Loucy (cell line): ENCODE measurements around the gene TTC7B.

Experiments used
- H2AFZ ChIP-seq: fragments of 200-600 bp; sonication (generic); 2 replicates; pipeline ENCODE4 v1.6.0; 2016; ENCODE audit warnings: antibody characterized with exemption, mild to moderate bottlenecking, low read length, moderate library complexity
- H3F3A ChIP-seq: fragments of 200-600 bp; 2 replicates; pipeline ENCODE4 v1.6.0; 2016; ENCODE audit warnings: antibody characterized with exemption, low read depth, mild to moderate bottlenecking
- H3K27me3 ChIP-seq: fragments of 200-600 bp; sonication (generic); 2 replicates; pipeline ENCODE4 v1.6.1; 2014; ENCODE audit warnings: low read length, mild to moderate bottlenecking; ENCODE audit not compliant: insufficient read depth, poor library complexity, severe bottlenecking
- H3K36me3 ChIP-seq: fragments of 200-600 bp; sonication (generic); 2 replicates; pipeline ENCODE4 v1.6.1; 2016; ENCODE audit warnings: low read length; ENCODE audit not compliant: insufficient read depth
- H3K4me1 ChIP-seq: fragments of 200-600 bp; sonication (generic); 2 replicates; pipeline ENCODE4 v1.5.1; 2014; ENCODE audit warnings: low read length, mild to moderate bottlenecking; ENCODE audit not compliant: insufficient read depth, poor library complexity, severe bottlenecking
- H3K4me2 ChIP-seq: fragments of 200-600 bp; sonication (generic); 2 replicates; pipeline ENCODE4 v1.6.0; 2014; ENCODE audit warnings: antibody characterized with exemption, low read length, low read depth, mild to moderate bottlenecking; ENCODE audit not compliant: poor library complexity, severe bottlenecking
- H3K4me3 ChIP-seq: fragments of 200-600 bp; sonication (generic); 2 replicates; pipeline ENCODE4 v1.5.1; 2014; ENCODE audit warnings: low read length, mild to moderate bottlenecking, mixed read lengths; ENCODE audit not compliant: poor library complexity, severe bottlenecking
- H3K79me2 ChIP-seq: fragments of 200-600 bp; sonication (generic); 2 replicates; pipeline ENCODE4 v1.6.1; 2014; ENCODE audit warnings: low read length; ENCODE audit not compliant: insufficient read depth
- H3K9ac ChIP-seq: fragments of 200-600 bp; sonication (generic); 2 replicates; pipeline ENCODE4 v1.6.0; 2014; ENCODE audit warnings: mild to moderate bottlenecking, low read depth, low read length, moderate library complexity; ENCODE audit not compliant: poor library complexity, severe bottlenecking
- H3K9me2 ChIP-seq: fragments of 200-600 bp; sonication (generic); replicated peaks from 2 replicates; pipeline ENCODE4 v1.6.1; 2016; ENCODE audit warnings: low read depth, low read length, mixed read lengths
- H3K9me3 ChIP-seq: fragments of 200-600 bp; sonication (generic); 2 replicates; pipeline ENCODE4 v1.6.1; 2014; ENCODE audit warnings: mild to moderate bottlenecking, antibody characterized with exemption, low read length, low read depth; ENCODE audit not compliant: insufficient read depth
- H4K20me1 ChIP-seq: fragments of 200-600 bp; sonication (generic); 2 replicates; pipeline ENCODE4 v1.6.0; 2014; ENCODE audit warnings: antibody characterized with exemption, low read length, mild to moderate bottlenecking; ENCODE audit not compliant: insufficient read depth, poor library complexity, severe bottlenecking
- EZH2phosphoT487 ChIP-seq: fragments of 200-600 bp; IDR thresholded peaks from 2 replicates; pipeline ENCODE4 v1.6.1; 2018; ENCODE audit warnings: antibody characterized with exemption, mild to moderate bottlenecking, moderate library complexity, borderline replicate concordance
- TF ChIP-seq, protein P1 (sequence below): fragments of 200-600 bp; sonication (generic); conservative IDR thresholded peaks from 2 replicates; pipeline ENCODE4 v1.5.1; 2014; ENCODE audit warnings: mild to moderate bottlenecking, antibody characterized with exemption, low read length

TTC7B gene

DNA sequence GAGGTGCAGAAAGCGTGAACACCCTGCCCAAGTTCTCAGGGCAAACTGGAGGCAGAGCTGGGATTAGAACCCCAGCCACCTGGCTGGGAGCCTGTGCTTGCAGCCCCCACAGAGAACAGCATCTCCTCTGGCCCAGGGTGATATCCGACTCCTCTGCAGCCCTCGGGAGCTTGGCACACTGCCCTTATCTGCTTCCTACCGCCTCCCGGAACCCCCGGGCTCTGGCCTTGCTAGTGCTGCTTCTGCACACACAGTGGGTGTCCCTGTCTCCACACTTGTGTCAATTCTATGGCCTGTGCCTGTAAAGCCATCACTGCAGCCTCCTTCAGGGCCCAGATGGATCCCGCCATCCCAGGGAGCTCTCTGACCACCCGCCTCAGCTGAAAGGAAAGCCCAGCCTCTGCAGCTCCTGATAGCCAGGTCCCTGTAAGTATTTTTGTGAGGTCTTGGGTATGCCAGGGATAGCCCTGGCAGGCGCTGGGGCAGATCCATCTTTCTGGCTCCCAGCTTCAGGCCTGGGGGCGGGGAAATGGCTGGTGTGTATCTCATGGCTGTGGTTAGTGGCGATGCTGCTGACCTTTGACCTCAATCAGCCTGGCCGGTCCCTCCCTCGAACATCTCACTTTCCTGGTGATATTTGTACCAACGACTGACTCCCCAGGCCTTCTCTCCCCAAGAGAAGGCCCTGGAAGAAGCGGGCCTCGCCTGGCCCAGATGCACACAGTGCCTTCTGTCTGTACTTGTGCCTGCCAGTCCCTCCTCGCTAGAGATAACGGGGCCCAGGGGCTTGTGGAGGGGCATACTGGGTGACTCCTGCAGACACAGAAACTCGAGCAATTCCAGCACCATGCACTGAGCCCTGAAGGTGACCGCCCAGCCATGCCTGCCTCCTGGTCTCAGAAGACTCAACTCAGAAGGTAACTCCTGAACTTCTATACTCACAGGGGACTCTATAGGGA is 235.6 kb downstream of the TTC7B start:
- TF ChIP-seq EZH2phosphoT487, result no peak
- TF ChIP-seq, protein P1, sequence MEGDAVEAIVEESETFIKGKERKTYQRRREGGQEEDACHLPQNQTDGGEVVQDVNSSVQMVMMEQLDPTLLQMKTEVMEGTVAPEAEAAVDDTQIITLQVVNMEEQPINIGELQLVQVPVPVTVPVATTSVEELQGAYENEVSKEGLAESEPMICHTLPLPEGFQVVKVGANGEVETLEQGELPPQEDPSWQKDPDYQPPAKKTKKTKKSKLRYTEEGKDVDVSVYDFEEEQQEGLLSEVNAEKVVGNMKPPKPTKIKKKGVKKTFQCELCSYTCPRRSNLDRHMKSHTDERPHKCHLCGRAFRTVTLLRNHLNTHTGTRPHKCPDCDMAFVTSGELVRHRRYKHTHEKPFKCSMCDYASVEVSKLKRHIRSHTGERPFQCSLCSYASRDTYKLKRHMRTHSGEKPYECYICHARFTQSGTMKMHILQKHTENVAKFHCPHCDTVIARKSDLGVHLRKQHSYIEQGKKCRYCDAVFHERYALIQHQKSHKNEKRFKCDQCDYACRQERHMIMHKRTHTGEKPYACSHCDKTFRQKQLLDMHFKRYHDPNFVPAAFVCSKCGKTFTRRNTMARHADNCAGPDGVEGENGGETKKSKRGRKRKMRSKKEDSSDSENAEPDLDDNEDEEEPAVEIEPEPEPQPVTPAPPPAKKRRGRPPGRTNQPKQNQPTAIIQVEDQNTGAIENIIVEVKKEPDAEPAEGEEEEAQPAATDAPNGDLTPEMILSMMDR, result no peak
- H3K79me2 ChIP-seq, result no peaks in the 10 kb centered on the region
- no peak overlapping the region for H2AFZ ChIP-seq
- H3K4me2 ChIP-seq, result no peak overlapping the region
- H3K9me3 ChIP-seq, result no peaks in the 10 kb centered on the region
- no peak overlapping the region for H3K9ac ChIP-seq
- H3K4me1 ChIP-seq, result no peaks in the 10 kb centered on the region
- peaks cover 3% of the 10 kb centered on the region; the same call in 1 of the 2 replicates for H3K36me3 ChIP-seq
- no peaks in the 10 kb centered on the region for H4K20me1 ChIP-seq
- no peaks in the 10 kb centered on the region for H3F3A ChIP-seq
- H3K4me3 ChIP-seq, result no peak overlapping the region
- H3K27me3 ChIP-seq, result no peaks in the 10 kb centered on the region
- H3K9me2 ChIP-seq, result no peaks in the 10 kb centered on the region

GRCh38 chr14:90579816-90580215 is 236.4 kb downstream of the TTC7B start:
- no peaks in the 10 kb centered on the region for H3K4me1 ChIP-seq
- no peaks in the 10 kb centered on the region for H3K9me3 ChIP-seq
- H3F3A ChIP-seq, result no peaks in the 10 kb centered on the region
- no peak overlapping the region for H3K4me3 ChIP-seq
- peaks cover 3% of the 10 kb centered on the region; the same call in 1 of the 2 replicates for H3K36me3 ChIP-seq
- no peaks in the 10 kb centered on the region for H3K79me2 ChIP-seq
- H3K9me2 ChIP-seq, result no peaks in the 10 kb centered on the region
- no peaks in the 10 kb centered on the region for H3K27me3 ChIP-seq
- TF ChIP-seq EZH2phosphoT487, result no peak
- TF ChIP-seq, protein P1, result no peak
- H3K4me2 ChIP-seq, result no peak overlapping the region
- no peaks in the 10 kb centered on the region for H4K20me1 ChIP-seq
- H3K9ac ChIP-seq, result no peak overlapping the region
- no peak overlapping the region for H2AFZ ChIP-seq

DNA sequence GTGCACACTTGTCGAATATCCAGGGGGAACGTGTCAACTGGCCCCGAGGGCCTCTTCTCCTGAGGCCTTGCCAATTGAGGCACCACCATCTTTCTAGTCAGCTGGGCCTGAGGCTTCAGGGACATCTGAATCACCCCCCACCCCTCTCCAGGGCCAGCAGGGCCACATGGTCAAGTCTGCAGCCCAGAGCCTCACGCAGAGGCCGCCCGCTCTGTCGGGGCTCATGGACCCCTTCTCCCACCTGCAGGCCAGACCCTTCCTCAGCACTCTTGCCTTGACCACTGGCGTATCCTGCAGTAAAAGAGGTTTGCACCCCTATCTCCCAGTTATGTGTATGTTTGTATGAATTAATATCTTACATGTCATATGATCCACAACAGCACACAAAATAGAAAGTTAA is 237.1 kb downstream of the TTC7B start:
- Histone ChIP-seq H3K4me1 (no peaks in the 10 kb centered on the region), H3K9me3 (no peaks in the 10 kb centered on the region), H4K20me1 (no peaks in the 10 kb centered on the region), H3K36me3 (peaks cover 3% of the 10 kb centered on the region; the same call in 1 of the 2 replicates), H3F3A (no peaks in the 10 kb centered on the region), H3K9me2 (no peaks in the 10 kb centered on the region), H3K79me2 (no peaks in the 10 kb centered on the region), H3K4me2 (no peak overlapping the region), H3K4me3 (no peak overlapping the region), H2AFZ (no peak overlapping the region), H3K9ac (no peak overlapping the region), H3K27me3 (no peaks in the 10 kb centered on the region)
- no peak for TF ChIP-seq EZH2phosphoT487
- TF ChIP-seq, protein P1, result no peak
